HG02884 (cell line): ENCODE data around the gene TMEM231.

Experiments
- ATAC-seq: cut with Tn5 transposase; IDR thresholded peaks from one replicate; pipeline ENCODE4 v1.9.1; 2021; ENCODE audit warnings: mild to moderate bottlenecking, moderate library complexity; ENCODE audit not compliant: unreplicated experiment

Gene TMEM231

GRCh38 chr16:75495076-75495674 is 60.9 kb downstream of the TMEM231 start, which contains the start of gene CHST6:
CHST6 (minus strand) TSS chr16:75495441; CDS start chr16:75479828, 15,613 bp downstream.
- ATAC-seq: peak; percentile 71

GRCh38 chr16:75494661-75495075 is 61.4 kb downstream of the TMEM231 start:
- ATAC-seq: no peak

- no peak for ATAC-seq
Measured at GRCh38 chr16:75494184-75494583, 61.9 kb downstream of the TMEM231 start.

GRCh38 chr16:75491876-75492275 is 64.2 kb downstream of the TMEM231 start:
- ATAC-seq: no peak

- ATAC-seq: no peak
Measured at GRCh38 chr16:75488322-75488721, 67.7 kb downstream of the TMEM231 start.
